LNCaP clone FGC (cell line): ENCODE measurements around the gene GFRAL.

ENCODE experiments used
- DNase-seq: peaks from one replicate; pipeline ENCODE4 v3.0.0-alpha.2; 2011; ENCODE audit warnings: low read depth
- H3K4me3 ChIP-seq: 2 replicates; pipeline ENCODE4 v1.5.1; 2011; ENCODE audit warnings: mild to moderate bottlenecking, low read depth, low read length, control low read depth
- TF ChIP-seq, protein P1 (sequence below): IDR thresholded peaks from 2 replicates; pipeline ENCODE4 v1.5.1; 2012; ENCODE audit warnings: mild to moderate bottlenecking; ENCODE audit not compliant: control insufficient read depth, insufficient read depth; ENCODE audit errors: extremely low read depth

The GFRAL gene

DNA sequence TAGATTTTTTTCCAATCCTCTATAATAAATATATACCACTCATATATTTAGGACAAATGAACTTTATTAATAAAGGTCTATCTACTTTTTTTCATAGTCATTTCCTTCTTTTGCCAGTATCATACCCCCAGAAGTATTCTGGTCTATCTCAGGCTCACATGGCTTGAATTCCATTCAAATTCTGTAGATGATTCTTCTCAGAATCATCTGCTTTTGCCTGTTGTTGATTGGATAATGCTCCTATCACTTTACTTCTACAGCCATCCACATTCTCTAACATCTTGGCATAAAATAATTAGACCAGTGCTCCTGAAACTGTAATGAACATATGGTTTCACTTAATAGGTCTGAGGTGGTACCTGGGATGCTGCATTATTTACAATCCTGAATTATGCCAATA lies 121.2 kb downstream of the GFRAL start:
- TF ChIP-seq, protein P1, sequence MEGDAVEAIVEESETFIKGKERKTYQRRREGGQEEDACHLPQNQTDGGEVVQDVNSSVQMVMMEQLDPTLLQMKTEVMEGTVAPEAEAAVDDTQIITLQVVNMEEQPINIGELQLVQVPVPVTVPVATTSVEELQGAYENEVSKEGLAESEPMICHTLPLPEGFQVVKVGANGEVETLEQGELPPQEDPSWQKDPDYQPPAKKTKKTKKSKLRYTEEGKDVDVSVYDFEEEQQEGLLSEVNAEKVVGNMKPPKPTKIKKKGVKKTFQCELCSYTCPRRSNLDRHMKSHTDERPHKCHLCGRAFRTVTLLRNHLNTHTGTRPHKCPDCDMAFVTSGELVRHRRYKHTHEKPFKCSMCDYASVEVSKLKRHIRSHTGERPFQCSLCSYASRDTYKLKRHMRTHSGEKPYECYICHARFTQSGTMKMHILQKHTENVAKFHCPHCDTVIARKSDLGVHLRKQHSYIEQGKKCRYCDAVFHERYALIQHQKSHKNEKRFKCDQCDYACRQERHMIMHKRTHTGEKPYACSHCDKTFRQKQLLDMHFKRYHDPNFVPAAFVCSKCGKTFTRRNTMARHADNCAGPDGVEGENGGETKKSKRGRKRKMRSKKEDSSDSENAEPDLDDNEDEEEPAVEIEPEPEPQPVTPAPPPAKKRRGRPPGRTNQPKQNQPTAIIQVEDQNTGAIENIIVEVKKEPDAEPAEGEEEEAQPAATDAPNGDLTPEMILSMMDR, result no peak
- DNase-seq, result no peak
- H3K4me3 ChIP-seq, result no peak overlapping the region

DNA sequence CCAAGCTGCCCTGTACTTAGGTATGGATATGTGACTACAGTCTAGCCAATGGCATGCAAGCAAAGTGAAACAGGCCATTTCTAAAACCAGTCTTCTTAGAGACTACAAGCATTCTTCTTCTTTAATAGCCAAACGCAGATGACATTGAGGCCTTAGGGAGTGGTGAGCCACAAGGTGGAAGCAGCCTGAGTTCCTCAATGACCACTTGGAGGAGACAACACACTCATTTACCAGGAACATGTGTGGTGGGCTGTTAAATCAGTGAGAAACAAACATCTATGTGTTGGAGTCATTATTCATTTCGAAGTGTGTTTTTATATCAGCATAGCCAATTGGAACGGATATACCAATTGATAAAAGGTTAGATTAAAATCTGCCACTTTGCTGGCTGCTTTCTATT lies 122.0 kb downstream of the GFRAL start:
- DNase-seq, result no peak
- TF ChIP-seq, protein P1, result peak; percentile 56
- H3K4me3 ChIP-seq, result no peak overlapping the region

DNA sequence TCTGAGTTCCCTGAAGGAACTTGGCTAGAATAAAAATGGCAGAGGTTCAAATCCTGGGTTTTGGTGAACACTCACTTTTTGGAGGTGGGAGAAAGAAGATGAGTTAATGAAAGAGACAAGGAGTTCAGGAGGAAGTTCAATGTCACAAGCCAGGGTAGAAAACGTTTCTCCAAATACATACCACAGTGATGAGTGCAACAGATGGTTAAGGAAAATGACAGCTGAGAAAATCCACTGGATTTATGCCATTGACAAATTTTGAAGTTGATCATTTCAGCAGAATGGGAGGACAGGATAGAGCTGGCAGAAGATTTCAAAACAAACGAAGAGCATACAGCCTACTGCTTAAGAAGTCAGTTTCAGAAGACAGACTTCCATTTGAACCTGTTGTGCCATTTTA lies 122.7 kb downstream of the GFRAL start:
- DNase-seq, result no peak
- TF ChIP-seq, protein P1, result no peak
- no peak overlapping the region for H3K4me3 ChIP-seq
